AG10803 (cell line): ENCODE data around the gene PHYKPL.

Experiments
- DNase-seq: peaks from one replicate; pipeline ENCODE4 v3.0.0; 2010; ENCODE audit warnings: low read depth
- H3K4me3 ChIP-seq: 2 replicates; pipeline ENCODE4 v1.5.1; 2011; ENCODE audit warnings: mild to moderate bottlenecking, low read length, control low read depth
- TF ChIP-seq, protein P1 (sequence below): conservative IDR thresholded peaks from 2 replicates; pipeline ENCODE4 v1.5.1; 2011; ENCODE audit warnings: mild to moderate bottlenecking, low read length, control low read depth, inconsistent platforms

PHYKPL gene

GRCh38 chr5:178206166-178207101, 26.2 kb downstream of the PHYKPL start:
- DNase-seq = no peak
- TF ChIP-seq, protein P1, sequence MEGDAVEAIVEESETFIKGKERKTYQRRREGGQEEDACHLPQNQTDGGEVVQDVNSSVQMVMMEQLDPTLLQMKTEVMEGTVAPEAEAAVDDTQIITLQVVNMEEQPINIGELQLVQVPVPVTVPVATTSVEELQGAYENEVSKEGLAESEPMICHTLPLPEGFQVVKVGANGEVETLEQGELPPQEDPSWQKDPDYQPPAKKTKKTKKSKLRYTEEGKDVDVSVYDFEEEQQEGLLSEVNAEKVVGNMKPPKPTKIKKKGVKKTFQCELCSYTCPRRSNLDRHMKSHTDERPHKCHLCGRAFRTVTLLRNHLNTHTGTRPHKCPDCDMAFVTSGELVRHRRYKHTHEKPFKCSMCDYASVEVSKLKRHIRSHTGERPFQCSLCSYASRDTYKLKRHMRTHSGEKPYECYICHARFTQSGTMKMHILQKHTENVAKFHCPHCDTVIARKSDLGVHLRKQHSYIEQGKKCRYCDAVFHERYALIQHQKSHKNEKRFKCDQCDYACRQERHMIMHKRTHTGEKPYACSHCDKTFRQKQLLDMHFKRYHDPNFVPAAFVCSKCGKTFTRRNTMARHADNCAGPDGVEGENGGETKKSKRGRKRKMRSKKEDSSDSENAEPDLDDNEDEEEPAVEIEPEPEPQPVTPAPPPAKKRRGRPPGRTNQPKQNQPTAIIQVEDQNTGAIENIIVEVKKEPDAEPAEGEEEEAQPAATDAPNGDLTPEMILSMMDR = no peak
- H3K4me3 ChIP-seq = peak overlapping the region; percentile 95

- DNase-seq = no peak
- H3K4me3 ChIP-seq = peak overlapping the region; percentile 95
- TF ChIP-seq, protein P1 = no peak
Observed at GRCh38 chr5:178205749-178206047, 26.9 kb downstream of the PHYKPL start.

GRCh38 chr5:178204935-178205748, 27.5 kb downstream of the PHYKPL start:
- H3K4me3 ChIP-seq = peak overlapping the region; percentile 95
- TF ChIP-seq, protein P1 = no peak
- DNase-seq = peak; percentile 68

- peak within 1 kb of the TSS; percentile 95 for H3K4me3 ChIP-seq
- TF ChIP-seq, protein P1 = no peak
- peak; percentile 96 for DNase-seq
Observed at GRCh38 chr5:178204182-178204934, 28.2 kb downstream of the PHYKPL start, which contains the start of gene HNRNPAB. Gene HNRNPAB, plus strand, starts transcription at chr5:178204533. Its CDS starts 305 bp downstream, at chr5:178204838.

GRCh38 chr5:178203670-178204181, 28.9 kb downstream of the PHYKPL start:
- DNase-seq = no peak
- TF ChIP-seq, protein P1 = no peak
- peak overlapping the region; percentile 95 for H3K4me3 ChIP-seq

DNA sequence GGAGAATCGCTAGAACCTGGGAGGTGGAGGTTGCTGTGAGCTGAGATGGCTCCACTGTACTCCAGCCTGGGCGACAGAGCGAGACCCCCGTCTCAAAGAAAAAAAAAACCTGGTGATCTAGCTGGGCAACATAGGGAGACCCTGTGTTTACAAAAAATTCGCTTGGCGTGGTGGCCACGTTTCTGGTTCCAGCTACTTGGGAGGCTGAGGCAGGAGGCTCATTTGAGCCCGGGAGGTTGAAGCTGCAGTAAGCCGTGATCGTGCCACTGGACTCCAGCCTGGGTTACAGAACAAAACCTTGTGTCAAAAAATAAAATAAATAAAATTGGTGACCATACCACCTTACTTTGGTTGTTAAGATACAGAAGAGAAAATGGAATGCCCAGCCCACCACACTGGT, 30.1 kb downstream of the PHYKPL start:
- H3K4me3 ChIP-seq = no peak overlapping the region
- TF ChIP-seq, protein P1 = no peak
- DNase-seq = no peak
